Measurements from ENCODE around the gene NR3C1. TPM values are rescaled to one million over a fixed set of nuclear protein-coding genes. Genes with fewer than 3 reads are reported as not detected.

Gene NR3C1
- total RNA-seq, 2 experiments from 2014 or later, result 52.7 to 55.6 TPM

DNA sequence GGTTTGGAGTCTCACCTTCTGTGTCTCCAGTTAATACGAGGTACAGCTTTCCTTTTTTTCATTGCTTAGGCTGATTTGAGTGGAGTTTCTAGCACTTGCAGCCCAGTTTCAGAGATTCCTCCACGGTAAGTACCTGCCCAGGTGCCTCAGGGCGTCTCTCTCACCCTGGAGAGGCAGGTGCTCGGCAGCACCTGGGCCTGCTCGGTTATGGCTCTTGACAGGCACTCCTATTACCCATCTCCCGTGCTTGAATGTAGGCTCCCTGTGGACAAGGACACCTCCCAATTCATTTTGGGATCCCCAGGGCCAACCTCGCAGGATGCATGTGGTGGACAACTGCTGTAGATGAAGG is 144.3 kb downstream of the NR3C1 start:
- H3K27ac Mint-ChIP-seq, result no peak overlapping the region
- no peak overlapping the region for H3K4me3 Mint-ChIP-seq
- no peak for ATAC-seq
- H3K27me3 Mint-ChIP-seq, result no peaks in the 10 kb centered on the region
- no peak for DNase-seq
- TF ChIP-seq, protein P1, sequence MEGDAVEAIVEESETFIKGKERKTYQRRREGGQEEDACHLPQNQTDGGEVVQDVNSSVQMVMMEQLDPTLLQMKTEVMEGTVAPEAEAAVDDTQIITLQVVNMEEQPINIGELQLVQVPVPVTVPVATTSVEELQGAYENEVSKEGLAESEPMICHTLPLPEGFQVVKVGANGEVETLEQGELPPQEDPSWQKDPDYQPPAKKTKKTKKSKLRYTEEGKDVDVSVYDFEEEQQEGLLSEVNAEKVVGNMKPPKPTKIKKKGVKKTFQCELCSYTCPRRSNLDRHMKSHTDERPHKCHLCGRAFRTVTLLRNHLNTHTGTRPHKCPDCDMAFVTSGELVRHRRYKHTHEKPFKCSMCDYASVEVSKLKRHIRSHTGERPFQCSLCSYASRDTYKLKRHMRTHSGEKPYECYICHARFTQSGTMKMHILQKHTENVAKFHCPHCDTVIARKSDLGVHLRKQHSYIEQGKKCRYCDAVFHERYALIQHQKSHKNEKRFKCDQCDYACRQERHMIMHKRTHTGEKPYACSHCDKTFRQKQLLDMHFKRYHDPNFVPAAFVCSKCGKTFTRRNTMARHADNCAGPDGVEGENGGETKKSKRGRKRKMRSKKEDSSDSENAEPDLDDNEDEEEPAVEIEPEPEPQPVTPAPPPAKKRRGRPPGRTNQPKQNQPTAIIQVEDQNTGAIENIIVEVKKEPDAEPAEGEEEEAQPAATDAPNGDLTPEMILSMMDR (IDR thresholded peaks at IDR 0.05), result no peak
- H3K4me1 Mint-ChIP-seq (ENCODE audit: low read depth), result peaks cover 12% of the 10 kb centered on the region
- POLR2A ChIA-PET, result no interaction called here
- CTCF ChIA-PET, result interaction anchor here (1.2 kb wide), 1 partner anchor 11 kb away, joined by 3 read pairs; no protein-coding TSS in a partner anchor
- no peaks in the 10 kb centered on the region for H3K36me3 Mint-ChIP-seq (ENCODE audit: low read depth)
- no peaks in the 10 kb centered on the region for H3K9me3 Mint-ChIP-seq
- intact Hi-C loops (cut with micrococcal nuclease), result no loop called here

DNA sequence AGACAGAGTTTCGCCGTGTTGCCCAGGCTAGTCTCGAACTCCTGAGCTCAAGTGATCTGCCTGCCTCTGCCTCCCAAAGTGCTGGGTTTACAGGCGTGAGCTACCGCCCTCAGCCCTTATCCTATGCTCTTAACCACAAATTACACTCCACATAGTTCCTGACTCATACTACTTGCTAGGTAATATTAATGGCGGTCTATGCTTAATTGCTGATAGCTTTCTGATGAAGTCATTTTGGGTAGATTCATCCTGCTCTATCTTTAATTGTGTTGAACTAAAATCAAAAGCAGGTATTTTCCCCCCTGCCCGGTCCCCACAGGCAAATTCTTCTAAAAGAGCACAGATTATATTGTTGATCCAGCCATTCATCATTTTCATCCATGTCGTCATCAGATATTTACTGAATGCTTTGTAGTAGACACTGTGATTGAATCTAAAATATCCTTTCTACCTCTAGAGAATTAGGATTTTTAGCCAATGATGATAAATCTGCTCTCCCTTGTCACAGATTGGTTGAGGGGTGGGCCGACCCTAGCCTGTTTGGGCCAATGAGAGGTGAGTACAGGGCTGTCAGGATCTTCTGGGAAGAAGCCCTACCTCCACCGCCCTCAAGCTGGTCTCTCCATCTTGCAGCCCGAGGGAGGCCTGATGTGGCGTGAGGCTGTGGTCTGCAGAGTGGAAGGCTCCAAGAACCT is 144.8 kb downstream of the NR3C1 start:
- Mint-ChIP-seq H3K36me3 (ENCODE audit: low read depth) (no peaks in the 10 kb centered on the region), H3K9me3 (no peaks in the 10 kb centered on the region), H3K4me1 (ENCODE audit: low read depth) (peaks cover 12% of the 10 kb centered on the region), H3K27ac (no peak overlapping the region), H3K4me3 (no peak overlapping the region), H3K27me3 (no peaks in the 10 kb centered on the region)
- ATAC-seq (no peak), DNase-seq (no peak)
- intact Hi-C loops (cut with micrococcal nuclease), result no loop called here
- ChIA-PET CTCF (interaction anchor here (1.2 kb wide), 1 partner anchor 11 kb away, joined by 3 read pairs; no protein-coding TSS in a partner anchor), POLR2A (no interaction called here)
- TF ChIP-seq, protein P1 (IDR thresholded peaks at IDR 0.05), result no peak

DNA sequence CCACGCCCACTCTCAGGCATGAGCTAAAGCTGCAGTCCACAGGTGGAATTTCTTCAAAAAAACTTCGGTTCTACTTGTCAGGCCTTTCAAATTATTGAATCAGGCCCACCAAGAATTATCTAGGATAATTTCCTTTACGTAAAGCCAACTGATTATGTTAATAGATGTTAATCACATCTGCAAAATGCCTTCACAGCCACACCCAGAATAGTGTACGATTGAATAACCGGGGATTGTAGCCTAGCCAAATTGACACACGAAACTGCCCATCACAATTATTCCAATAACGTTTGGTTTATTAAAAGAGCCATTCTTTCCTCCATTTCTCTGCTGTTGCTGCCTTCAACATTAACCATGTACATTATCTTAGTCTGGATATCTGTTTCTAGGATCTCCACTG is 148.7 kb downstream of the NR3C1 start:
- Mint-ChIP-seq H3K9me3 (no peaks in the 10 kb centered on the region), H3K27ac (no peak overlapping the region), H3K4me1 (ENCODE audit: low read depth) (no peaks in the 10 kb centered on the region), H3K27me3 (no peaks in the 10 kb centered on the region), H3K4me3 (no peak overlapping the region), H3K36me3 (ENCODE audit: low read depth) (no peaks in the 10 kb centered on the region)
- no peak for DNase-seq
- TF ChIP-seq, protein P1 (IDR thresholded peaks at IDR 0.05), result no peak
- intact Hi-C loops (cut with micrococcal nuclease), result no loop called here
- ATAC-seq, result no peak
- ChIA-PET CTCF (no interaction called here), POLR2A (no interaction called here)

DNA sequence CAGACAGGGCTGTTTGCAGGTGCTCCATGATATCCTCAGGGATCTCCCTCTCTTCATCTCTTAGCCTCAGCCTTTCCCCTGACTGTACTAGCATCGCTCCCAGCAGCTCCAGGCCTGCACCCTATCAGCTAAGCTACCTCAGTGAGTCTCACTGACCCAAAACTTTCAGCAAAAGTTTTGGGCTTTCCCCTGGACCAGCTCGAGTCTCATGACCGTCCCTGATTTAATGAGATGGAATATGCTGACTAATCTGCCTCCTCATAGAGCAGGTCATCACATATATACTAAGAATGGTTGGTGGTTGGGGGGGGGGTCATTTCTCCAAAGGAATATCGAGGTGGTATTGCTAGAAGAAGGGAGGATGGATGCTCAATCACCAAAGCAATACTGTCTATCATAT is 151.5 kb downstream of the NR3C1 start:
- H3K27ac Mint-ChIP-seq, result no peak overlapping the region

DNA sequence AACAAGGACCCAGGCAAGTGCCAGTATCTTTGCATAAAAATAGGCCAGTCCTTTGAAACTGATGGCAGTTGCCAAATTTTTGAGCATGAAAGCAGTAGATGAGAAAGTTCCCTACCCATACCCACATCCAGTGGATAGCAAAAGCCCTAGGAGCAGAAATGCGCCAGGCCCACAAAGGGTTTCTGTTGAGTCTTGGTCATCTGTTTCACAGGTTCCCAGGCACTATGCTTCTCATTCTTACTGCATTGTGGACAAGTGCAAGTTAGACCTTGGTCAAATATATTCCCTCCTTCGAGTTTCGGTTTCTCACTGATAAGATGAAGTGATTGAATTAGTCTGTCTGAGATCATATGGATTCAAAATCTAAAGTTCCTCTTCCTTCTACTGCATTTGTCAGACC is 152.3 kb downstream of the NR3C1 start:
- Mint-ChIP-seq H3K27me3 (no peaks in the 10 kb centered on the region), H3K27ac (no peak overlapping the region), H3K9me3 (no peaks in the 10 kb centered on the region), H3K4me1 (ENCODE audit: low read depth) (no peaks in the 10 kb centered on the region), H3K36me3 (ENCODE audit: low read depth) (no peaks in the 10 kb centered on the region), H3K4me3 (no peak overlapping the region)
- intact Hi-C loops (cut with micrococcal nuclease), result no loop called here
- DNase-seq (no peak), ATAC-seq (no peak)
- POLR2A ChIA-PET, result no interaction called here
- CTCF ChIA-PET, result no interaction called here
- TF ChIP-seq, protein P1 (IDR thresholded peaks at IDR 0.05), result no peak

More for the DNA sequence above, 151.5 kb downstream of the NR3C1 start:
- TF ChIP-seq, protein P1 (IDR thresholded peaks at IDR 0.05), result no peak
- H3K4me1 Mint-ChIP-seq (ENCODE audit: low read depth), result no peaks in the 10 kb centered on the region
- intact Hi-C loops (cut with micrococcal nuclease), result no loop called here
- H3K27me3 Mint-ChIP-seq, result no peaks in the 10 kb centered on the region
- ATAC-seq, result no peak
- no peaks in the 10 kb centered on the region for H3K9me3 Mint-ChIP-seq
- ChIA-PET CTCF (no interaction called here), POLR2A (no interaction called here)
- no peak for DNase-seq
- H3K4me3 Mint-ChIP-seq, result no peak overlapping the region
- no peaks in the 10 kb centered on the region for H3K36me3 Mint-ChIP-seq (ENCODE audit: low read depth)
